HG03342 (cell line): ENCODE results near the gene CSAD.
A peak's percentile ranks its signal among the peaks of the same experiment; 100 is the strongest.
"Not testable (repeated sequence)": the region's sequence is repeated elsewhere in the genome, so short reads cannot be mapped to it uniquely, and the experiment has no call there.

Experiments
- ATAC-seq: cut with Tn5 transposase; IDR thresholded peaks from one replicate; pipeline ENCODE4 v1.9.1; 2021; ENCODE audit warnings: mild to moderate bottlenecking, moderate library complexity; ENCODE audit not compliant: unreplicated experiment

The CSAD gene

GRCh38 chr12:53180931-53181645, 363 bp upstream of the CSAD start:
- peak; percentile 44 for ATAC-seq

- peak; percentile 9 for ATAC-seq
Measured at GRCh38 chr12:53179687-53180219, 972 bp downstream of the CSAD start.

- not testable (repeated sequence) for ATAC-seq
Measured at GRCh38 chr12:53178803-53179202, 1.9 kb downstream of the CSAD start.

- ATAC-seq, result not testable (repeated sequence)
Measured at GRCh38 chr12:53177447-53177846, 3.3 kb downstream of the CSAD start.

- ATAC-seq, result no peak
Measured at GRCh38 chr12:53176750-53177149, 4.0 kb downstream of the CSAD start.

- no peak for ATAC-seq
Measured at GRCh38 chr12:53174881-53175491, 5.7 kb downstream of the CSAD start.

GRCh38 chr12:53173085-53173715, 7.5 kb downstream of the CSAD start:
- no peak for ATAC-seq

- ATAC-seq, result no peak
Measured at GRCh38 chr12:53172352-53172751, 8.4 kb downstream of the CSAD start.

- no peak for ATAC-seq
Measured at GRCh38 chr12:53171725-53172329, 8.9 kb downstream of the CSAD start.

GRCh38 chr12:53170876-53171724, 9.6 kb downstream of the CSAD start:
- no peak for ATAC-seq

- ATAC-seq, result no peak
Measured at GRCh38 chr12:53170215-53170614, 10.5 kb downstream of the CSAD start.

GRCh38 chr12:53169644-53170043, 11.1 kb downstream of the CSAD start:
- ATAC-seq, result no peak

- no peak for ATAC-seq
Measured at GRCh38 chr12:53166837-53167236, 13.9 kb downstream of the CSAD start.

GRCh38 chr12:53163008-53163407, 17.7 kb downstream of the CSAD start:
- ATAC-seq, result not testable (repeated sequence)

GRCh38 chr12:53161119-53161911, 19.4 kb downstream of the CSAD start:
- no peak for ATAC-seq

- ATAC-seq, result no peak
Measured at GRCh38 chr12:53160673-53161072, 20.1 kb downstream of the CSAD start.

- ATAC-seq, result no peak
Measured at GRCh38 chr12:53160000-53160399, 20.7 kb downstream of the CSAD start.

- peak; percentile 80 for ATAC-seq
Measured at GRCh38 chr12:53159195-53159839, 21.4 kb downstream of the CSAD start.

GRCh38 chr12:53152390-53152789, 28.3 kb downstream of the CSAD start:
- ATAC-seq, result no peak
